Measurements from ENCODE around the gene CCNYL1. TPM values are rescaled to one million over a fixed set of nuclear protein-coding genes. Genes with fewer than 3 reads are reported as not detected.

CCNYL1 gene
- total and polyA plus RNA-seq, 9 donors = 5.6 to 17.1 (median 10.6) TPM

GRCh38 chr2:207787800-207788199, 76.4 kb downstream of the CCNYL1 start:
- Histone ChIP-seq H3K27me3 (ENCODE audit: control insufficient read depth, insufficient read depth, low read length) (no peaks in the 10 kb centered on the region), H3K4me1 (ENCODE audit: control insufficient read depth, insufficient read depth, low read length) (no peaks in the 10 kb centered on the region), H3K4me3 (ENCODE audit: low read length) (no peak overlapping the region), H3K27ac (ENCODE audit: low read length) (no peak overlapping the region), H3K36me3 (ENCODE audit: control insufficient read depth, insufficient read depth, low read length) (no peaks in the 10 kb centered on the region), H3K9me3 (replicated peaks; ENCODE audit: control insufficient read depth, low read depth, low read length) (no peaks in the 10 kb centered on the region)
- 41% methylated on average over 2 of the region's 4 CpGs for WGBS (ENCODE audit: insufficient coverage)
- no peak for DNase-seq

- 88% methylated on average over 1 of the region's 1 CpG for WGBS (ENCODE audit: insufficient coverage)
- Histone ChIP-seq H3K9me3 (replicated peaks; ENCODE audit: control insufficient read depth, low read depth, low read length) (no peaks in the 10 kb centered on the region), H3K4me1 (ENCODE audit: control insufficient read depth, insufficient read depth, low read length) (no peaks in the 10 kb centered on the region), H3K27ac (ENCODE audit: low read length) (no peak overlapping the region), H3K36me3 (ENCODE audit: control insufficient read depth, insufficient read depth, low read length) (no peaks in the 10 kb centered on the region), H3K27me3 (ENCODE audit: control insufficient read depth, insufficient read depth, low read length) (no peaks in the 10 kb centered on the region), H3K4me3 (ENCODE audit: low read length) (no peak overlapping the region)
- DNase-seq = no peak
These were observed 79.5 kb downstream of the CCNYL1 start for GRCh38 chr2:207790898-207791297.

GRCh38 chr2:207791579-207792243, 80.3 kb downstream of the CCNYL1 start:
- Histone ChIP-seq H3K36me3 (ENCODE audit: control insufficient read depth, insufficient read depth, low read length) (no peaks in the 10 kb centered on the region), H3K27ac (ENCODE audit: low read length) (no peak overlapping the region), H3K4me1 (ENCODE audit: control insufficient read depth, insufficient read depth, low read length) (peaks cover 4% of the 10 kb centered on the region), H3K9me3 (replicated peaks; ENCODE audit: control insufficient read depth, low read depth, low read length) (no peaks in the 10 kb centered on the region), H3K4me3 (ENCODE audit: low read length) (no peak overlapping the region), H3K27me3 (ENCODE audit: control insufficient read depth, insufficient read depth, low read length) (no peaks in the 10 kb centered on the region)
- WGBS (ENCODE audit: insufficient coverage) = no CpG with 5 or more reads among the region's 6 CpGs
- no peak for DNase-seq

GRCh38 chr2:207792244-207792785, 80.9 kb downstream of the CCNYL1 start:
- Histone ChIP-seq H3K27me3 (ENCODE audit: control insufficient read depth, insufficient read depth, low read length) (no peaks in the 10 kb centered on the region), H3K36me3 (ENCODE audit: control insufficient read depth, insufficient read depth, low read length) (no peaks in the 10 kb centered on the region), H3K4me1 (ENCODE audit: control insufficient read depth, insufficient read depth, low read length) (peaks cover 9% of the 10 kb centered on the region), H3K9me3 (replicated peaks; ENCODE audit: control insufficient read depth, low read depth, low read length) (no peaks in the 10 kb centered on the region), H3K4me3 (ENCODE audit: low read length) (no peak overlapping the region), H3K27ac (ENCODE audit: low read length) (no peak overlapping the region)
- 83% methylated on average over 2 of the region's 6 CpGs for WGBS (ENCODE audit: insufficient coverage)
- DNase-seq = peak; percentile 41

GRCh38 chr2:207796585-207797350, 85.3 kb downstream of the CCNYL1 start:
- DNase-seq = peak; percentile 46
- WGBS (ENCODE audit: insufficient coverage) = 32% methylated on average over 7 of the region's 8 CpGs
- Histone ChIP-seq H3K27me3 (ENCODE audit: control insufficient read depth, insufficient read depth, low read length) (no peaks in the 10 kb centered on the region), H3K4me3 (ENCODE audit: low read length) (no peak overlapping the region), H3K36me3 (ENCODE audit: control insufficient read depth, insufficient read depth, low read length) (no peaks in the 10 kb centered on the region), H3K4me1 (ENCODE audit: control insufficient read depth, insufficient read depth, low read length) (peaks cover 9% of the 10 kb centered on the region), H3K27ac (ENCODE audit: low read length) (no peak overlapping the region), H3K9me3 (replicated peaks; ENCODE audit: control insufficient read depth, low read depth, low read length) (no peaks in the 10 kb centered on the region)

GRCh38 chr2:207801259-207801658, 89.8 kb downstream of the CCNYL1 start:
- WGBS (ENCODE audit: insufficient coverage) = 8% methylated on average over 1 of the region's 3 CpGs
- no peak overlapping the region for H3K4me3 ChIP-seq (ENCODE audit: low read length)
- H3K36me3 ChIP-seq (ENCODE audit: control insufficient read depth, insufficient read depth, low read length) = no peaks in the 10 kb centered on the region
- H3K27me3 ChIP-seq (ENCODE audit: control insufficient read depth, insufficient read depth, low read length) = no peaks in the 10 kb centered on the region
- DNase-seq = no peak
- H3K27ac ChIP-seq (ENCODE audit: low read length) = no peak overlapping the region
- no peaks in the 10 kb centered on the region for H3K9me3 ChIP-seq (replicated peaks; ENCODE audit: control insufficient read depth, low read depth, low read length)
- H3K4me1 ChIP-seq (ENCODE audit: control insufficient read depth, insufficient read depth, low read length) = peaks cover 11% of the 10 kb centered on the region

- H3K36me3 ChIP-seq (ENCODE audit: control insufficient read depth, insufficient read depth, low read length) = no peaks in the 10 kb centered on the region
- no peak overlapping the region for H3K27ac ChIP-seq (ENCODE audit: low read length)
- no peak overlapping the region for H3K4me3 ChIP-seq (ENCODE audit: low read length)
- no peaks in the 10 kb centered on the region for H3K27me3 ChIP-seq (ENCODE audit: control insufficient read depth, insufficient read depth, low read length)
- H3K9me3 ChIP-seq (replicated peaks; ENCODE audit: control insufficient read depth, low read depth, low read length) = no peaks in the 10 kb centered on the region
- H3K4me1 ChIP-seq (ENCODE audit: control insufficient read depth, insufficient read depth, low read length) = peaks cover 2% of the 10 kb centered on the region
- WGBS (ENCODE audit: insufficient coverage) = 100% methylated on average over 1 of the region's 6 CpGs
- DNase-seq = no peak
These were observed 91.2 kb downstream of the CCNYL1 start for GRCh38 chr2:207802650-207803049.

Other genes starting within 250 kb of the CCNYL1 start
- 41.4 TPM for gene CREB1, start 181.7 kb upstream of the CCNYL1 start, total RNA-seq
- 10 to 100 TPM; 16.6 to 38.0 (median 30.3) TPM for gene CREB1, start 181.7 kb upstream of the CCNYL1 start, polyA plus RNA-seq (ENCODE audit: insufficient read depth in 1 of 8, insufficient read length in 8 of 8, low replicate concordance in 1 of 8)
- gene METTL21A, start 86.2 kb upstream of the CCNYL1 start, total RNA-seq = 15.9 TPM
- 10 to 100 TPM; 14.1 to 20.3 (median 16.8) TPM for gene METTL21A, start 86.2 kb upstream of the CCNYL1 start, polyA plus RNA-seq (ENCODE audit: insufficient read depth in 1 of 8, insufficient read length in 8 of 8, low replicate concordance in 1 of 8)
- gene FZD5, start 58.3 kb downstream of the CCNYL1 start, total RNA-seq = 1.3 TPM
- gene FZD5, start 58.3 kb downstream of the CCNYL1 start, polyA plus RNA-seq (ENCODE audit: insufficient read depth in 1 of 8, insufficient read length in 8 of 8, low replicate concordance in 1 of 8) = 1 to 10 TPM in 7 of 8 donors, under 1 TPM in 1; 0.97 to 3.2 (median 1.8) TPM

All from muscle of leg (tissue), 11 donors.